COR-L47 (cell line): ENCODE data around the gene TRPM8.
"Not testable (repeated sequence)": the region's sequence is repeated elsewhere in the genome, so short reads cannot be mapped to it uniquely, and the experiment has no call there.

ENCODE experiments used
- DNase-seq: peaks from one replicate; lab custom pipeline; 2025; lab: John Stamatoyannopoulos, UW

The TRPM8 gene

DNA sequence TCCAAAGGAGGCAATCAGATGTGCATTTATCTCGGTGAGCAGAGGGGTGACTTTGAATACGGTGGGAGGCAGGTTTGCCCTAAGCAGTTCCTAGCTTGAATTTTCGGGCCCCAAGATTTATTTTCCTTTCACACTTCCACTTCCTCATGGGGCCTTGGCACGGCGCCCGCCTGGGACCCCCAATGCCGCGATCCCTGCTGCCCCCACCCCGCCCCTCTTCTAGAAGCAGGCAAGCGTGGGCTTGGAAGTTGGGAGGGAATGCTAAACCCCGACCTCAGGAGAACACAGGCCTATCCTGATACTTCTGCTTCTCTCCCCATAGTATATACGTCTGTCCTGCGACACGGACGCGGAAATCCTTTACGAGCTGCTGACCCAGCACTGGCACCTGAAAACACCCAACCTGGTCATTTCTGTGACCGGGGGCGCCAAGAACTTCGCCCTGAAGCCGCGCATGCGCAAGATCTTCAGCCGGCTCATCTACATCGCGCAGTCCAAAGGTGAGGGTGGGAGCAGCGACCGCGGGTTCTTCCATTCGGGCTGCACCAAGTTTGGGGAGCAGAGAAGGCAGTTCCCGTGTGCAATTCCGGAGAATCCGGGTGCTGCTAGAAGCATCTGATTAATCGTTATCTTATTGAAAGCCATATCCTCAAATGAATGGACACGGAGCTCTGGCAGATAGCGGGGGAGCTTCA, 21.6 kb downstream of the TRPM8 start:
- no peak for DNase-seq

DNA sequence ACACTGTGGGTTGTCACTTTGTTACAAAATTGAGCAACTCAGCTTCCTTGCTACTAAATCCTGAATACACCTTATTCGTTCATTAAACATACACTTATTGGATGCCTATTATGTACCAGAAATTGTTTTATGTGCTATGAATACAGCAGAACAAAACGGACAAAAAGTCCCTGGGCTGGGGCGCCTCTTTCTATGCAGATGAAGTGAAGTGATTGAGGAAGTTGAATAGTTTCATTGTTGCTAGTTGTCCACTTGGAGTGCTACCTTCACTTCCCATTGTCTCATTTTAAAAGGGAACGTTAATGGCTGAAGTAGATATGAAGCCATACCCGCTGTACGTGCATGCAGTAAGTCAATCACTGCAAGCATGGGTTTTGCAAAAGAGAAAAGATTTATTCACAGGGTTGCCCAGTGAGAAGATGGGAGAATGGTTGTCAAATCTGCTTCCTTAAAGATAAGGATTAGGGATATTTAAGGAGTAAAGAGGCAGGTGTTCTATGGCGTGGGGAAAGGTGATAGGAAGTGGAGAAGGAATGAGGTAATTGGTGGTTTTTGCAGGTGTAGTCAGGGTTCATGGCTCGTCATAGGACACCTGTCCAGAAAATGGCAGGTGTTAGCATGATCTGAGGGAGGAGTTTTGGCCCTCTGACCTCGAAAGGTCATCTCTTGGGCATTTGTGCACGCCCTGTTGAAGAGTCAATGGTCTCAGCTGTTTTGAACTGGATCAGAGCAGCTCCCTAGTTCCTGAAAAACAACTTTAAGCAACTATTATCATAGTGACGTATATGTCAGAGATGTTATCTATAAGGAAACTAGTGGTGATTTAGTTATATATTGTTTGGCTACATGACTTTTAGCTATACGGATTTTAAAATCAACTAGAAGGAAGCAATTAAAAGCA, 23.5 kb downstream of the TRPM8 start:
- no peak for DNase-seq

DNA sequence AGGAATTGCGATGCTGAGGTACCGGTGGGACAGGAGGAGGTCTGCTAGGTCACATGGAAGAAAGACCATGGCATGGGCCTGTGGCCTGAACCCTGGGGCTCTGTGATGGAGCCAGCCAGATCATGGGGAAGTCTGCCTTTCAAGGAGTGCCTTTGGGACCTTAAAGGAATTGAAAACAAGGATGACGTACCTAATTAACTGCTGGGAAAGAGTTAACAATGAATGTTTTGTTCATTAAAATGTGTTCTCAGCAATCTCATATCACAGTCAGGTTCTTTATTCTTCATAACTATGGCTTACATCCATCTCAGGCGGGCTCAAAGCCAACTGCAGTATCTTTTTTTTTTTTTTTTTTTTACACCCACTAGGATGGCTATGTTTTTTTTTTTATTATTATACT, 25.6 kb downstream of the TRPM8 start:
- DNase-seq, result no peak

DNA sequence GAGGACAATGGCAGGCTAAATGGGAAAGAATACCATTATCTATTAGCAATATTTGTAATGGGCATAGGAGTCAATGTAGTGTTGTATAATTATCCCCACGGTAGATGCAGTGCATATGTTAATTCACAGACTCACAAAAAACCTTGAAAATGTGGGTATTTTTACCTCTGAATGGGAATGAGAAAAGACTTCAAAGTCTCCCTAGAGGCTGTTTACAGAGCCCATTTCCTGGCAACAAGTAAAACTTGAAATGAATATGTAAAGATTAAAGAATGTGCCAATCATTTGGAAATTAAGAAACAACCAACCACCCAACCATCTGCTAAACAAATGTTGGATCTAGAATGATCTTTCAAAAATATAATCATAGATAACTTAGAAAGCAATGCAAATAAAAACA, 27.1 kb downstream of the TRPM8 start:
- no peak for DNase-seq

DNA sequence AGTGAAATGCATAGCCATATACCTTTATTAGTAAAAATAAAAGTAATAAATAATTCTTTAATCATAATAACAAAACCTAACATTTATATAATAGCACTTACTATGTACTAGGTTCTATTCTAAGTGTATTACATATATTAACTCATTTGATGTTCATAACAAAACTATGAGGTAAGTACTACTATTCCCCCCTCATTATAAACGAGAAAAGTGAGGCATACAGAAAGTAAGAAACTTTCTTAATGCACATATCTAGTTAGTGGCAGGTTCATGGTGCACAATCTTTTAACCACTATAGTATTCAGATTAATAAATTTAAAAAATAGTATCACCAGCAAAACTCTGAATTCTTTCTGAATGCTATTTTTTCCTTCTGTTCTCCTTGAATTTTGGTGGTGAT, 27.5 kb downstream of the TRPM8 start:
- no peak for DNase-seq

DNA sequence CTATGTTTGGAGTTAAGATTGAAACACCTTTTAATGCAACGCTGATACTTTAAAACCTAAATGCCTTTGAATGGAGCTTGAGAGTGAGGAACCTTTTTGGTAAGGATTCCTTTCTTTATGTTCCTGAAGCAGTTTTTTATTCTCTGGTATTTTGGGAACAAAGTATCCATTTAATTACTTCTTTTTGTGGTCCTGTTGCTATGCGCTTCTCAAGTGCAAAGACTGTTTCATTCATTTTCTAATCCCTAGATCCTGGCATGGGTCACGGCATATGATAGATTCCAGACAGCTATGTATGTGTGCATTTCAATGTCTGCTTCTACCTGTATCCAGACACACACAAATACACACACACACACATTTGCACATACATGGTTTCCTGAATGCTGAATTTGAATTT, 28.0 kb downstream of the TRPM8 start:
- no peak for DNase-seq

GRCh38 chr2:233950078-233950825, 33.1 kb downstream of the TRPM8 start:
- no peak for DNase-seq

DNA sequence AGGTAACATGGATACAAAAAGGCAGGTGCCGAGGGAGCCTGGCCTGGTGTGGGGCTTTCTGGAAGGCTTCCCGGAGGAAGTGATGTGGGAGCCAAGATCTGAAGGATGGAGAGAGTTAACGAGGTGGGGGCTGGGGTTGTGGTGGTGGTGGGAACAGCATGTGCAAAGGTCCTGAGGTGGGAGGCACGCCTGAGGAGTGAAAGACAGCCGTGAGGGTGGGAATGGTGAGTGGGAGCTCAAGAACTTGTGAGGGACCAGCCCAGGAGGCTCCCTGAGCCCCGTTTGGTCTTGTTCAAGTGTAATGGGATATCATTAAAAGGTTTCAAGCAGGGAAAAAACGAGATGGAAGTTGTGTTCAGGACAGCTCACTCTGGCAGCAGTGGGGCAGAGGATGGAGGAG, 35.2 kb downstream of the TRPM8 start:
- no peak for DNase-seq

- DNase-seq, result peak; percentile 63
These were observed 36.1 kb downstream of the TRPM8 start for GRCh38 chr2:233953087-233953801.

DNA sequence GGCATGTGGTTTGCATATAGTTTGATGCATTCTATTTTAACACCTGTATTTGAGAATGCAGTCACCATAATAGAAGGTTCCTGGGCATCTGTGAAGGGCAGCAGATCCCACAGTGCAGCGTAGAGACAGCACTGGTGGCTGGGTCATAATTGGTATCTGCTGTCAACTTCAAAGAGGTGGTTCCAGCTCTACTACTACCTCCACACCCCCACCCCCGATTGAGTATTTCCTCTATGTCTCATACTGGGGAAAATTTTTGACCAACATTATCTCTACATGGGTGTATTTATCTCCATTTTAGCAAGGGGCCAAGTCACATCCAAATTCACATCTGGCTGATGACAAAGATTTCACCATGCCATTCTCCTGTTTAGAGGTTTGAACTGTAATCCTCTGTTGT, 43.0 kb downstream of the TRPM8 start:
- no peak for DNase-seq

GRCh38 chr2:233961905-233962304, 44.7 kb downstream of the TRPM8 start:
- no peak for DNase-seq

GRCh38 chr2:233964581-233964980, 47.4 kb downstream of the TRPM8 start:
- DNase-seq, result no peak

- no peak for DNase-seq
These were observed 47.9 kb downstream of the TRPM8 start for GRCh38 chr2:233965032-233965603.

GRCh38 chr2:233965646-233966045, 48.5 kb downstream of the TRPM8 start:
- DNase-seq, result not testable (repeated sequence)

DNA sequence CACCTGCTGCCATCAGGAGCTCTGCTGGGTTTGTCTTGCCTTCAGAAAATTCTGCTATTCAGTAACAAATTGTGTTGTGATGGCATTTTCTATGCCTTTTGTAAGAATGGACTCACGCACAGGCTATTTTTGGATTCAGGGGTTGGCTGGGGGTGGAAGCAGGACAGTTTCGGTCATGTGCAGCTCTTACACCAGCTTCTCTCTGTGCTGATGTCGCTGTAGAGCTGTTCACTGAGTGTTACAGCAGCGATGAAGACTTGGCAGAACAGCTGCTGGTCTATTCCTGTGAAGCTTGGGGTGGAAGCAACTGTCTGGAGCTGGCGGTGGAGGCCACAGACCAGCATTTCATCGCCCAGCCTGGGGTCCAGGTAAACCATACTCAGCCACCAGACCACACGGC, 49.2 kb downstream of the TRPM8 start:
- no peak for DNase-seq

GRCh38 chr2:233967164-233967563, 50.0 kb downstream of the TRPM8 start:
- DNase-seq, result no peak

- no peak for DNase-seq
These were observed 51.4 kb downstream of the TRPM8 start for GRCh38 chr2:233968556-233968955.

DNA sequence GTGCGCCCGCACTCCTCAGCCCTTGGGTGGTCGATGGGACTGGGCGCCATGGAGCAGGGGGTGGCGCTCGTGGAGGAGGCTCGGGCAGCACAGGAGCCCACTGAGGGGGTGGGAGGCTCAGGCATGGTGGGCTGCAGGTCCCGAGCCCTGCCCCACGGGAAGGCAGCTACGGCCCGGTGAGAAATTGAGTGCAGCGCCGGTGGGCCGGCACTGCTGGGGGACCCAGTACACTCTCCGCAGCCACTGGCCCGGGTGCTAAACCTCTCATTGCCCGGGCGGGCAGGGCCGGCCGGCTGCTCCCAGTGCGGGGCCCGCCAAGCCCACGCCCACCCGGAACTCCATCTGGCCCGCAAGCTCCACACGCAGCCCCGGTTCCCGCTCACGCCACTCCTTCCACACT, 55.3 kb downstream of the TRPM8 start:
- DNase-seq, result not testable (repeated sequence)

DNA sequence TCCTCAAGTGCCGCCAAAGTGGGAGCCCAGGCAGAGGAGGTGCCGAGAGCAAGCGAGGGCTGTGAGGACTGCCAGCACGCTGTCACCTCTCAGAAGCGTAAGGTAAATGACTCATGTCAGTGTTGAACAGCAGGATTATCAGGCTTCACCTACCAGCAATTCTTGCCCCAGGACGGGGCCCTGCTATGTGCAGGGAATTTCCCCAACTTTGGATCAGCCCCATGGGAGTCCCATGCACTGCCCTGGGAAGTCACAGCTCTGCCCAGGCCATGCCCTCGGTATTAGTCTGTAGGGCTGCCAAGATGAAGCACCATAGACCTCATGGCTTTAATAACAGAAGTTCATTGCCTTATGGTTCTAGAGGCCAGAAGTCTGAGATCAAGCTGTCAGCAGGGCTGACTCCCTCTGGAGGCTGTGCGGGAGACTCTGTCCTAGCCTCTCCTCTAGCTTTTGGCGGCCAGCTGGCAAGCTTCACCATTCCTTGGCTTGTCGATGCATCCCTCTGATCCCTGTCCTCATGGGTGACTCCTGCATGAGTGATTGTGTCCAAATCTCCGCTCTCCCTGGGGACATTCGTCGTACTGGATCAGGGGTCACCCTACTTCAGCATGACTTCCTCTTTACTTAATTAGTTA, 55.9 kb downstream of the TRPM8 start:
- DNase-seq, result no peak

- no peak for DNase-seq
These were observed 56.6 kb downstream of the TRPM8 start for GRCh38 chr2:233973786-233974185.

GRCh38 chr2:233974530-233975071, 57.4 kb downstream of the TRPM8 start:
- DNase-seq, result no peak
